GM12801 (cell line): ENCODE results near the gene ETV7.

Experiments used
- CTCF ChIP-seq: IDR thresholded peaks from one replicate; pipeline ENCODE4 v1.5.1; 2011; ENCODE audit warnings: control low read depth; ENCODE audit not compliant: insufficient read length; ENCODE audit errors: extremely low read depth

ETV7 gene

GRCh38 chr6:36423101-36423824 lies 35.8 kb upstream of the ETV7 start:
- no peak for TF ChIP-seq CTCF

- TF ChIP-seq CTCF = no peak
These were observed 35.2 kb upstream of the ETV7 start for GRCh38 chr6:36422714-36423100.

- no peak for TF ChIP-seq CTCF
These were observed 31.8 kb upstream of the ETV7 start for GRCh38 chr6:36419310-36419709.

- TF ChIP-seq CTCF = no peak
These were observed 31.1 kb upstream of the ETV7 start for GRCh38 chr6:36418558-36418957.

- no peak for TF ChIP-seq CTCF
These were observed 27.0 kb upstream of the ETV7 start for GRCh38 chr6:36414481-36414880.

GRCh38 chr6:36413489-36414480 lies 26.3 kb upstream of the ETV7 start:
- no peak for TF ChIP-seq CTCF

GRCh38 chr6:36404164-36404563 lies 16.7 kb upstream of the ETV7 start:
- TF ChIP-seq CTCF = no peak
